ENCODE measurements around the gene PI4KA.

PI4KA gene

DNA sequence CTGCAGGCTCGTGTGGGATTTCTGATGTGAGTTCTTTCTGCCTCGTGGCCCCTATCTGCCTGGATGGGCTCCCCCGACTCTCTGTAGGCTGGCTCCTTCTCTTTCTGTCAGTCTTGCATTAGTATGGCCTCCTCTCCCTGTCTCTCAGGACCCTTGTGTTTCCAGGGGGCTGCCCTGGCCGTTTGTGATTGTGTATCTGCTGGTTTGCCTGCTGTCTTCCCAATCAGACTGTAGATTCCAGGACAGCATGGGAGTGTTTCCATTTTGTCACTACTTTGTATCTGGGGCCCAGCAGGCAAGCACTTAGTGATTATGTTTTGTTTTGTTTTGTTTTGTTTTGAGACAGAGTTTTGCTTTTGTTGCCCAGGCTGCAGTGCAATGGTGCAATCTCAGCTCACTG, 25.8 kb upstream of the PI4KA start:
- DNase-seq, result no peak
- intact Hi-C loops (cut with DNase I), result no loop called here

DNA sequence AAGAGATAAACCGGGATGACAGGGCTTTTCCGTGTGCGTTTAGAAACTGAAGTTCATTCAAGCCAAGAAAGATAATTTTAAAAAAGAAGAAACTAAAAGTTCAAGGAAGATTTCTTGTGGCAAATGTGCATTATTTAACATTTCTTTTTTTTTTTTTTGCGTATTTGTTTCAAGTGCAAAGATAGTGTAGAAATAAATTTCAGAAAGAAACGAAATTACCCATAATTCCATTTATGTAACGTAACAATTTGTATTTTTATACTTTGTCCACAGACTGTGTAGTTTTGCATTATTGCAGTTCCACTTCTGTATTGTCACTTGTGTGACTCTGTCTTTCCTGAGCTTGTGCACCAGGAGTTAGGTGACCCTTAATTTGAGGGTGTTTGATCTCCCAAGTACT, 24.2 kb upstream of the PI4KA start:
- intact Hi-C loops (cut with DNase I), result no loop called here
- DNase-seq, result no peak

DNA sequence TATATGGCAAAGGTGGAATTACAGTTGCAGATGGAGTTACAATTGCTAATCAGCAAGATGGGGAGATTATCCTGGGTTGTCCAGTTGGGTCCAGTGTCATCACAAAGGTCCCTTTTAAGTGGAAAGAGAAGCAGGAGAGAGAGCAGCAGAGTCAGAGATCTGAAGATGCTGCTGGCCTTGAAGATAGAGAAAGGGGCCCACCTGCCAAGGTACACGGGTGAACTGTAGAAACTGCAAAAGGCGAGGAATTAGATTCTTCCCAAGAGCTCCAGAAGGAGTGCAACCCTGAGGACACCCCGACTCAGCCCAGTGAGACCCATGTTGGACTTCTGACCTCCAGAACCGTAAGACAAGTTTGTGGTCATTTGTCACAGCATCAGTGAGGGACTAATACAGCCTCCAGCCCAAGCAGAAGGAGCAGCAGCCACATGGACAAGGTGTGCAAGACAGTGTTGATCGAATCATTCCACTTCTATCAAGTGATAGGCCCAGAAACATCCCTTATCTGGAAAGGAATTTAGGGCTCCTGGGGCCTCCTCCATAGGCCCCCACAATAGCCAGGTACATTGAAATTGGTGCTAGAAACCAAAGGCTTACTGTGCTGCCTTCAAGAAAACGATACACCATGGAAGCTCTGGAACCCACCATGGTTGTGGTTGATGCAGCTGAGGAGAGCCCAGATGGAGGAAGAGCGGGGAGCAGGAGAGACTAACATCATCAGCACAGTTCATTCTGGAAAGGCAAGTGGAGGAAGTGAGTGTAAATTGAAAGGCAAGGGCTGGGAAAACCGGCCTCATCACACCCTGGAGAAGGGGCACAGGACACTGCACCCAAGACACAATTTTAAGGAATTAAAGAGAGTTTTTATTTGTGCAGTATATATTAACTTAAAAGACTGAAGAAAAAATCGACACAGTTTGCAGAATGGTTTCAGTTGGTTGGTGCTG, 23.5 kb upstream of the PI4KA start:
- no peak for DNase-seq
- intact Hi-C loops (cut with DNase I), result no loop called here

DNA sequence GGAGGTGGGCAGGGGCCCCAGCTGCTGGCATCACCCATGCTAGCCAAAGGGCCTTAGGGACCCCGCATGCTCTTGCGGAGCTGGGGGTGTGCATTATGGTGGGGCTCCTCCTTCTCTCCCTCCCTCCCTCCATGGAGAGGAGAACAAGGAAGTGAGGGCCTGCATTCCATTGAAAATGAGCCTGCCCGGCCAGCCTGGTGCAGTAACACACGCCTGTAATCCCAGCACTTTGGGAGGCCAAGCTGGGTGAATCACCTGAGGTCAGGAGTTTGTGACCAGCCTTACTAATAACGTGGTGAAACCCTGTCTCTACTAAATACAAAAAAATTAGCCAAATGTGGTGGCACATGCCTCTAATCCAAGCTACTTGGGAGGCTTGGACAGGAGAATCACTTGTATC, 22.6 kb upstream of the PI4KA start:
- intact Hi-C loops (cut with DNase I), result no loop called here
- DNase-seq, result no peak

DNA sequence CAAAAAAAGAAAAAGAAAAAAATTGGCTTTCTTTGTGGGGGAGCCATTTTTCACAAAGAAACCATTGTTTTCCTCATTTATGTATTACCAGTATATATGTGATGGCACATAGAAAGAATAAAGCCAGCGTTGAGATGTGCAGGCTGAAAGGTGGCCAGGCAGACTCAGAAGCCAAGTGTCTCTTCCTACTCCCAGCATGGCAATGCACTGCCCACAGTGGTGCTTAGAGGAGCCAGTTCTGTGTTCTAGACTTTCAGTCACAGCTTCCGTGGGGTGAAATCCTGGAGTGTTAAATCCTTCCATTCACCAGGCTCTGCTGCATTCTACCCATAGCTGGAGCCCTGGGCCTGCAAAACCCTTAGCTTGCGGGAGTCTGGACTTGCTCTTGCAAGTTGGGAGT, 19.1 kb upstream of the PI4KA start:
- intact Hi-C loops (cut with DNase I), result no loop called here
- no peak for DNase-seq

DNA sequence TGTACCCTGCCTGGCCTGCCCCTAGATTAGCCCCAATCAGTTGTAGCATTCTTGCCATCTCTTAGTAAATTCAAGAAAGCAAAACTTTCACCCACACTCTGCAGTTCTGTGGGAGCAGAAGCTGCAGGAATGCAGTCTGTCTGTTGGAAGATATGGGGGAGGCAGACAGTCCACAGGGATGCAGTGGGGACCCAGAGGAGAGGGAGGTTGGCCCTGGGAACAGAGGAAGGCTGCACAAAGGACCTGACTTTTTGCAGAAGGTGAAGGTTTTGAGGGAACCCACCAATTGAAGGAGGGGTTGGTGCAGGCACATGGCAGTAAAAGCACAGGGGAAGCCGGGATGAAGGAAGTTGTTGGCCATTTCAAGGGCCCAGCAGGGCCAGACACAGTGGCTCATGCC, 16.7 kb upstream of the PI4KA start:
- intact Hi-C loops (cut with DNase I), result no loop called here
- no peak for DNase-seq

DNA sequence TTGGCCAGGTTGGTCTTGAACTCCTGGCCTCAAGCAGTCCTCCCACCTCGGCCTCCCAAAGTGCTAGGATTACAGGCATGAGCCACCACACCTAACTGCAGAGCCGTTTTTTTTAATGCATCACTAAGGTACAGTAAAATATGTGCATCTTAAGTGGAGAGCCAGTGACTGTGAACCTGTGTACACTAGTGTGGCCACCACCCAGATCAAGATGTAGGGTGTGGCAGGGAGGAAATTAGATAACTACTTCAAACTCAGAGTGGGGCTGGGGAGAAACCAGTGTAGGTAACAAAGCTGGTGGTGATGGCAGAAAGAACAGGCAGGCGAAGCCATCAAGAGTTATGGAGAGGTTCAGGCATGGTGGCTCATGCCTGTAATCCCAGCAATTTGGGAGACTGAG, 14.6 kb upstream of the PI4KA start:
- DNase-seq, result no peak
- intact Hi-C loops (cut with DNase I), result no loop called here

DNA sequence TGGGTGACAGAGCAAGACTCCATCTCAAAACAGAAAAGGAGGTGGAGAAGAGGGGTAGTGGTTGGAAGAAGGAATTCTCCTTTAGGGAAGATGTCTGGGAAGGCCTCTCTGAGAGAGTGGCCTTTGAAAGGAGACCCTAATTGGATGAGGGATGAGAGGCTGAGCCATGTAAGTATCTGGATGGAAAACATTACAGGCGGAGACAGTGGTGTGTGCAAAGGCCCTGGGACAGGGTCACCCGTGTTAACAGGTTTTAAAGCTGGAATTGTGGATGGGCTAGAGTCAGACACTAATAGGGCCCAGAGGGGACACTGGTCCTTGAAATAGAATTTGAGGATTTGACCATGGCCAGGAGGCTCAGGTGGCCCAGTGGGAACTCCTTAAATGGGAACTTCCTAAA, 10.6 kb upstream of the PI4KA start:
- peak in 1 of 42 donors; percentile 19 for DNase-seq
- intact Hi-C loops (cut with DNase I), result no loop called here

DNA sequence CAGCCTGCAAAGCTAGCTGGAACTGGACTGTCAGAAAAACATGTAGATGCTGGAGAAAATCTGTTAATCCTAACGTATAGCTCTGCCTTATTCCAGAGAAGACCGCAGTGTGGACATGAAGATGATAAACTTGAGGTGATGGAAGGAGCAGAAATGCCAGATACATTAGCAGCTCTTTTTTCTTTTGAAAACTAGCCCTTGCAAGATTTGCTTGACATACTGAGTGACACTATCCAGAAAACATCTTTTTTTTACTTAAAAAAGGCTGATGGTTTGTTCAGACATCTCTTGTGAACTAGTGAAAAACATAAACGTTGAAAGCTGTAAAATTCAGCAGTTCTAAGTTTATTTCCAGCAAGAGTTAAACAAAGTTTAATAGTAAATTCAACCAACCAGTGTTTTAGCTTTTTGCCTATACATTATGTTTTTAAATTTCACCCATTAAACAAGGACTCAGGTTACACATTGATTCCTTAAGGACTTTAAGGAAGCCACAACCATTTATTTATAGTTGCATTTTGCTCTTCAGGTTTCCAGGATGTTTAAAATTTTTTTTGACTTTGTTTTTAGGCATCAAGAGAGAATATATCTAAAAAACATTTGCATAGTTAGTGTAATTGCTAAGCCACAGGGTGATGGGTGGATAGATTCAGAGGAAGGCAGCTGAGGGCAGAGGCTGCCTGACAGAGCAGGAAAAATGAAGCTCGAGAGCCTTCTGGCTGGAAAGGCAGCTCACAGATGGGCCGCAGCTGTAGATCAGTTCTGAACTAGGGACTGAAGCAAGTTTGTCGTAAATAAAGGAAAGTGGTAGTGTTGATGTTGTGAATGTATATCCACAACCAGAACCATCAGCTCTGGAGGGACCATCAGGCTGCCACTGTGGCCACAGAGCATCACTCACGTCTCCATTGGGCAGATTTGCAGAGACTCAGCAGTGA, 9.7 kb upstream of the PI4KA start:
- intact Hi-C loops (cut with DNase I), result no loop called here
- no peak for DNase-seq

DNA sequence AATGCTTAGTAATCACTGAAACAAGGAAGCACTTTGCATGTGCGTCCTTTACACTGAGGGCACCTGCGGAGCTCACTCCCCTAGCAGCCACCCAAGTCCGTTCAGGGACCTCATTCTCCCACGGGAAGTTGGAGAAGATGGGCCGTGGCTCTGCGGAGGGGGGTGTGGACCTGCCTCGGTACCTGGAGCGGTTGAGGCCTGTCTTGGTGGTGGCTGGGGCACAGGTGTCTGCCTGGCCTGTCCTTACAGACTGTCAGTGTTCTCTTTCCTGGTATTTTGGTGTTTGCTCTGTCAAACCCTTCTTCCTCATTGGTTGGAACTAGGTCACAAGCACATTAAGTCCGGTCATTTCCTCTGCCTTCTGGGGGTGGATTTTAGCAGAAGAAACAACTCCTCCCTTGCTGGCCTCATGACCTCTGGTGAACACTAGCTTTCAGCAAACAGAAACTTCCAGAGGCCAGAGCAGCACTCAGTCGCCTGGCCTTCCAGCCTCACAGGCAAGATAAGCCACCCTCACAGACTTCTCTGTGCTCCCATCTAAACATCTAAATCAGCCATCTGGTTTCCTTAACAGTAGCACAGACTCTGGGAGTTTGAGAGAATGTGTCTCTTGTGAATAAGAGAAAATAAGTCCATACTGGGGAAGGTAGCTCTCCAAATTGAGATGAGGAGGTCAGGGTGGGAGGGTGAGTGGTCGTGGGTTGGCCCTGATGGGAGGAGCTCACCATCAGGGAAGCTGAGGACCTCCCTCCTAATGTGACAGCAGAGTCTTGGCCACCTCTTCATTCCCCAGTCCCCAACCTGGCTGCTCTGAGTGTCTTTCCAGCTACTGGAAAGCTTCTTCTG, 8.8 kb upstream of the PI4KA start:
- DNase-seq, result peak in 19 of 42 donors; percentile 9 to 57 (median 31)
- intact Hi-C loops (cut with DNase I), result no loop called here

DNA sequence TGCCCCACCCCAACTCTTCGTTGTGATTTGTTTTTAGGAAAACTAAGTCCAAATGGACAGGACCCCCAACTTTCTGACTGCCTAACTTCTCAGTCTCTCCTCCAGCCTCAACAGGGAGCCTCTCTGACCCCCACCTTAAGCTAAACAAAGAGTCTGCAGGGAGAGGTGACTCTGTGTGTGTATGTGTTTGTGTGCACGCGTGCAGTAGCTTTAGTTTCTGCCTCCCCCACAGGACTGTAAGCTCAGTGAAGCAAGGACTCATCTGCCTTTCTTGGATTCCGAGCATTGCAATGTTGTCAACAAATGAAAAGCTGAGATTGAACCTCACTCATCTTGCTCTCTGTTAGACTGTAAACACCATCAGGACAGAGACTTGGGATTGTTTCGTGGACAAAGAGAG, 8.1 kb upstream of the PI4KA start:
- intact Hi-C loops (cut with DNase I), result no loop called here
- DNase-seq, result no peak

DNA sequence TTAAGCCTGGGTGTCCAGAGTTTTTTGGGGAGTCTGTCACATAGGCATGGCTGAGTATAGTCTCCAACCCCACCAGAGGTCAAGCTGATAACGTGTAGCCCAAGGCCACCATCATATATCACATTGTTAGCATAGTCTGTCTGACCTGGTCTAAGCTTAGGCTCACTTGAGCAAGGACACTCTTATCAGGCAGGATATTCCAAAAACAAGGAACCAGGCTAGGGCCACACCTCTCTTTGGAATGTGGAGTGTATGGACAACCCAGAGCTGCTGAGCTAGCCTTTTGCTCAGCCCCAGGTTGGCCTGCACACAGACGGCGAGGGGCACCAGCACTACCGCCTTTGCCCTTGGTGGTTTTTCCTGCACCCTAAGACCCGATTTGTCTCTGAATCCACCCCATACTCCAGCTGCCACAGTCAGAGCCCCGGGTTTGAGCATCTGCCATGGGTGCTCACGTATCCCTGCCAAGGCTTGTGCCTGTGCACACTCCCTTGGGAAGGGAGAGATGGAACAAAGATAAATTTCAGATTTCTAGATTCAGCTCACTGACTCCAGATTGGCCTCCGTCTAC, 7.3 kb upstream of the PI4KA start:
- intact Hi-C loops (cut with DNase I), result no loop called here
- no peak for DNase-seq

DNA sequence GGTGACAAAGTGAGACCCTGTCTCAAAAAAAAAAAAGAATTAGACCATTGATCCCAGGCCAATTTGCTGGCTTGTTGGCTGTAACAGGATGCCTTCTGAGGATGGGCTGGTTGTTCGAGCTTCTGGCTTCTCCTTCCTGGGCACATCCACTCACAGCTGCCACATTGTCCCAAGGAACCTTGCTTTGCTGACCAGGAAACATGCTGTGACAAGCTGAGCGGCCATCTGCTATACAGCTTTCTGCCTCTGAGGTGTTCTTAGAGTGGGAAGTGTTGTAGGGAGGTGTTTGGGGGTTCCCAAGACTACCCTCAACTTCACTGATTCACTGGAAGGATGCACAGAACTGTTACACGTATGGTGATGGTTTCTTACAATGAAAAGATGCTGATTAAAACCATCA, 6.7 kb upstream of the PI4KA start:
- intact Hi-C loops (cut with DNase I), result no loop called here
- no peak for DNase-seq

DNA sequence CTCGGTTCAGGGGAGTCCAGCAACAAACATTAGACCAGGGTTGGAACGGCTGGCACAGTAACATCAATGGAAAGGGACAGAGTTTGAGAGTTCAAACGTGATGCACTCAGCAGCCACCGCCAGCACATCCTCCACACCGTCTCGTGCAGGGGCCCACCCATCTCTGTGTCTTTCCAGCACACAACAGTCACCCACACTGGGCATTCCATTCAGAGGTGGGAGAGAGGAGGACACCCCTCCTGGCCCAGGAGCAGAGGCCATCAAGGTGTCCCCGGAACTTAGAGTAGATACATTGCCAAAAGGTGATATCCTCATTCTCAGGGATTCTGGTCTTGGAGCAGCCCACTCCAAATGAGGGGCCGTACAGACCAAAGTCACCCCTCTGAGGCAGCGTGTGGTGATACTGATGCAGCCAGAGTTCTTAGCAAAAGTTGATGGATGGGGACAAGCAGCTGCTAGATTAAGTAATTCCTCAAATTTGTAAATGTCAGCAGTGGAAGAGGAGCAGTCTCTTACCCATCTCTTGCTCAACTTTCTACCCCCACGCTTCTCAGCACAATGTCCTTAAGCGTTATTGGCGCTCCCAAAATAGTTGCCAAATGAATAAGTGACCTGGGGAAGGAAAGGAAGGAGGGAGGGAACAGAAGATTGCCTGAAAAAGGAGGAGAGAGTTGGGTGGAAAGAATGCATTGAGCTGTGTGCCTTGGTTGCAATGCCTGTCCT, 5.7 kb upstream of the PI4KA start:
- DNase-seq, result peak in 5 of 42 donors; percentile 17 to 49 (median 29)
- intact Hi-C loops (cut with DNase I), result no loop called here

DNA sequence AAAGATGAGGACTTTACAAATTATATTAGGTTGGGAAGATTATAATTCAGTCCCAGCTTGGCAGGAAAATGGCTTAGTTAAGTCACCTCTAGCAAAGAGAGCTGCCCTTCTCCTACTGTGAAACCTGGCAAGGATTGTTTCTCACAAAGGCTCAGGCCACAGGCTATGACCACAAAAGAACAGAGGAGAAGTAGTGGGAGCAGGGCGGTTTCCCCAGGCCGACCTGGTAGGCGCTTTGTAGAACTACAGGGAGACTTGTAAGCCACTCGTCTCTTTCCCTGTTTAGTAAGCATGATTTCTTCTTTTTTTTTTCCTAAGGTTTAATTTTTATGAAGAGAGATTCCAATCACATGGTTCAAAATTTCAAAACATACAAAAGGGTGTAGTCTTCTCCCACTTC, 4.8 kb upstream of the PI4KA start:
- DNase-seq, result no peak
- intact Hi-C loops (cut with DNase I), result no loop called here

DNA sequence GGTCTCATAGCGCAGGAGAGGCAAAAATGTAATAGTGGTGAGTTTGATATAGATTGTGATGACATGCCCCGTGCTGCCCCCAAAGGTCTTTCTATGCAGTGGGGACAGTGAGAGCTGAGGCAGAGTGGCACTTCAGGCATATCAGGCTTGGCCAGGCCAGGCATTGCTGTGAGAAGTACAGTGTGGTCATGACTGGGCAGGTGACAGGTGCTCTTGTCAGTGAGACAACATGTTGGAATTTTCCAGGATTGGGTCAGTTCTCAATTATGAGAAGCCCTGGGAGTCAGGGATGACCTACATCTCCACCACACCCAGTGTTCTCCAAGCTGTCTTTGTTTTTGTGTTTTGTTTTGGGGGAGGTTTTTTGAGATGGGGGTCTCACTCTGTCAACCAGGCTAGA, 3.9 kb upstream of the PI4KA start:
- DNase-seq, result no peak
- intact Hi-C loops (cut with DNase I), result no loop called here

DNA sequence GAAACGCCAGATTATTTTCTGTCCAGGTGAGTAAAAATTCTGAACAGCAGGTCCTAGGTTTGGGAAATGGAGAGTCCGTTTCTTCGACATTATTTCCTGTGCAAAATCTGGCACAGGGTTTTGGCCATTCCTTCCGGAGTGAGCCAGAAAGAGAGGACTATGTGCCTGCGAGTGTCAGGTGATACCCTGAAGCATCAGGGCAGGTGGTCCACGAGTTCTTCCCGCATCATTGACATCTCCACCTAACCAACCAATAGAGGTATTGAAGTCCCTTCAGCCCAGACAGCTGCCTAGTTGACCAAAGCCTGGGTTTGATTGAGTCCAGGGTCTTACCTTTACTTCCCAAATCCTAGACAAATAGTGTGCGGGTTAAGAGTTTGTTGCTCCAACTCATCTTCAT, 1.0 kb upstream of the PI4KA start:
- intact Hi-C loops (cut with DNase I), result loop anchor here (5.0 kb wide), 1 partner anchor 58 kb away; the partner anchor contains the start of gene CRKL
- DNase-seq, result no peak

Data from head of caudate nucleus (tissue), 42 donors.